Measurements from ENCODE around the gene RASAL1.

Gene RASAL1

DNA sequence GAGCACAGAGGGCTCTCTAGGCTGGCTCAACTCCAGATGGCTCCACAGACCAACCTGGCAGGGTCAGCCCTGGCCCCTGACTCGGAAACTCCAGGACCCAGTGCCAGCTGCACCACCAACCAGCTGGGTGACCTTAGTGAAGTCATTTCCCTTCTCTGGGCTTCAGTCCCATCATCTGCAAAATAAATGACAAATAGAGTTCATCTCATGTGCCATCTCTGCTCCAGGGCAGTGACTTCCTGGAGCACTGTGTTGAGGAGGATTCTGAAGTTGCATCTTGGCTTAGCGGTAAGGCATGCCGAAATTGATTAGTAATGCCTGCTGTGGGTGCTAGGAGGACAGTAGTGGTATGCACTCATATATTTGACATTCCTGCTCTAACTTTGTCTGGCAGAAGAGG, 47.5 kb downstream of the RASAL1 start:
- Histone ChIP-seq H3K9me3 (ENCODE audit: low read length) (no peaks in the 10 kb centered on the region), H3K27me3 (ENCODE audit: insufficient read depth, low read length) (no peaks in the 10 kb centered on the region), H3K36me3 (ENCODE audit: insufficient read depth, low read length) (peaks cover 90% of the 10 kb centered on the region), H3K9ac (ENCODE audit: low read length) (peak overlapping the region; percentile 67; the same call in 1 of the 2 replicates), H3K4me2 (ENCODE audit: low read length) (peak overlapping the region; percentile 61; the same call in 1 of the 2 replicates), H3K27ac (ENCODE audit: low read depth, low read length, poor library complexity, severe bottlenecking) (peak overlapping the region; percentile 97), H3F3A (ENCODE audit: insufficient read depth, low read length) (peaks cover 19% of the 10 kb centered on the region), H3K9me2 (ENCODE audit: low read depth, low read length) (no peaks in the 10 kb centered on the region), H4K20me1 (ENCODE audit: insufficient read depth, low read length) (no peaks in the 10 kb centered on the region), H3K79me2 (ENCODE audit: insufficient read depth, low read length) (no peaks in the 10 kb centered on the region), H3K4me1 (ENCODE audit: insufficient read depth, low read length, severe bottlenecking) (peaks cover 100% of the 10 kb centered on the region), H2AFZ (ENCODE audit: low read length) (no peak overlapping the region), H3K4me3 (ENCODE audit: low read depth, low read length, poor library complexity, severe bottlenecking) (no peak overlapping the region)
- no peak for TF ChIP-seq EZH2 (IDR thresholded peaks at IDR 0.05; ENCODE audit: borderline replicate concordance, low read length)
- TF ChIP-seq, protein P1, sequence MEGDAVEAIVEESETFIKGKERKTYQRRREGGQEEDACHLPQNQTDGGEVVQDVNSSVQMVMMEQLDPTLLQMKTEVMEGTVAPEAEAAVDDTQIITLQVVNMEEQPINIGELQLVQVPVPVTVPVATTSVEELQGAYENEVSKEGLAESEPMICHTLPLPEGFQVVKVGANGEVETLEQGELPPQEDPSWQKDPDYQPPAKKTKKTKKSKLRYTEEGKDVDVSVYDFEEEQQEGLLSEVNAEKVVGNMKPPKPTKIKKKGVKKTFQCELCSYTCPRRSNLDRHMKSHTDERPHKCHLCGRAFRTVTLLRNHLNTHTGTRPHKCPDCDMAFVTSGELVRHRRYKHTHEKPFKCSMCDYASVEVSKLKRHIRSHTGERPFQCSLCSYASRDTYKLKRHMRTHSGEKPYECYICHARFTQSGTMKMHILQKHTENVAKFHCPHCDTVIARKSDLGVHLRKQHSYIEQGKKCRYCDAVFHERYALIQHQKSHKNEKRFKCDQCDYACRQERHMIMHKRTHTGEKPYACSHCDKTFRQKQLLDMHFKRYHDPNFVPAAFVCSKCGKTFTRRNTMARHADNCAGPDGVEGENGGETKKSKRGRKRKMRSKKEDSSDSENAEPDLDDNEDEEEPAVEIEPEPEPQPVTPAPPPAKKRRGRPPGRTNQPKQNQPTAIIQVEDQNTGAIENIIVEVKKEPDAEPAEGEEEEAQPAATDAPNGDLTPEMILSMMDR (IDR thresholded peaks at IDR 0.05; ENCODE audit: low read length) = no peak

DNA sequence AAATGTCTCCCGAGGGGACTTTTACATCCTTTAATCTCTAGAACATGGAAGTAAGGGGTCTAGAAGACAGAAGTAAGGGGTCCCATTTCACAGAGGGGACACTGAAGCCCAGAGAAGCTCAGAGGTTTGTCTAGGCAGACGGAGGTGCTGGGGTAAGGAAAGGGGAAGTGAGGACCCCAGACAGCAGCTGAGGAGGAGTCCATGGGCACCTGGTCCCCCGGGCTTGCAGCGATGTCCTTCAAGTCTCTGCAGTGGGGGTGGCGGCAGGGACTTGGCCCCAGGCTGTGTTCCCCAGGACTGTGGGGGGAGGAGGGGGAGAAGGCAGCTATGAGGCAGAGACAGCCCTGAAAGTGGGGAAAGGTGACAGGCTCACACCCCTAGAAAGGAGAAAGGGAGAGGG, 48.4 kb downstream of the RASAL1 start:
- Histone ChIP-seq H3F3A (ENCODE audit: insufficient read depth, low read length) (peaks cover 27% of the 10 kb centered on the region), H3K27me3 (ENCODE audit: insufficient read depth, low read length) (no peaks in the 10 kb centered on the region), H3K79me2 (ENCODE audit: insufficient read depth, low read length) (no peaks in the 10 kb centered on the region), H3K27ac (ENCODE audit: low read depth, low read length, poor library complexity, severe bottlenecking) (peak overlapping the region; percentile 97), H3K9ac (ENCODE audit: low read length) (peak overlapping the region; percentile 67), H3K9me3 (ENCODE audit: low read length) (no peaks in the 10 kb centered on the region), H2AFZ (ENCODE audit: low read length) (no peak overlapping the region), H3K36me3 (ENCODE audit: insufficient read depth, low read length) (peaks cover 94% of the 10 kb centered on the region), H4K20me1 (ENCODE audit: insufficient read depth, low read length) (no peaks in the 10 kb centered on the region), H3K4me3 (ENCODE audit: low read depth, low read length, poor library complexity, severe bottlenecking) (peak overlapping the region; percentile 13), H3K4me1 (ENCODE audit: insufficient read depth, low read length, severe bottlenecking) (peaks cover 100% of the 10 kb centered on the region), H3K9me2 (ENCODE audit: low read depth, low read length) (no peaks in the 10 kb centered on the region), H3K4me2 (ENCODE audit: low read length) (peak overlapping the region; percentile 61)
- no peak for TF ChIP-seq EZH2 (IDR thresholded peaks at IDR 0.05; ENCODE audit: borderline replicate concordance, low read length)
- TF ChIP-seq, protein P1 (IDR thresholded peaks at IDR 0.05; ENCODE audit: low read length) = no peak

DNA sequence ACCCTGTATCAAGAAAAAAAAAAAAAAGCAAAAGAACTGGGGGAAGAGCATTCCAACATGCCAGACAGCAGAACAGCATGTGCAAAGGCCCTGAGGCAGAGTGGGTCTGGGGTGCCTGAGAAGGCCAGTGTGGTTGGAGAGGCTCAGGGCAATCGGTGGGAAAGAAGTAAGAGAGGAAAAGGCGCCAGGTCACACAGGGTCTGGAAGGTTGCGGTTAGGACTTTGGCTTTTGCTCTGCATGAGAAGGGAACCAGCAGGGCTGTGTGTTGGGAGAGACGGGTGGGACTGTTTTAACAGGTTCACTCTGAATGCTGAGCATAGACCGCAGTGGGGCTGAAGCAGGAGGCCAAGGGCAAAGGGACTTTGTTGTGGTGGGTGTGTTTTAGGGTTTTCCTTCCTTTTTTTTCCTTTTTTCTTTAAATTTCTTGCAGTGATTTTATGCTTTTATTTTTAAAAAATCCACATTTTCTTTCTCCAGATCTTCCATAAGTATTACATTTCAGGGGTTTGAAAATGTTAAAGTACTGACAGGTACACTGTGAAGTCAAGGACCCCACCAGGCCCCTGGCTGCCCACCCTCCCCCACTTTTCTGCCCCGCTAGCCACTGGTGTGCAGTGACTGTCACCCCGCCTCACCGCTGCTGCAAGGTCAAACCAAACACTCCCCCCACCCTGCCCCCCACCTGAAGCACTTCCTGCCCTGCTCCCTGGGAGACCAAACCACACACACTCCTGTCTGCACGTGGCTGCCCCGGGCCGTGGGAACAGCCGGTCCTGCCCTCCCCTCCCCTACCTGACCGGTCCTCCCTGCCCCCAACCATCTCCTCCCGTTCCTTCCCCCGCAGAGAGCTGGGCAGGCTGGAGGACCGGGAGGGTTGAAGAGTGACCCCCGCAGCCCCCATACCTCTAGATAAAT, 49.1 kb downstream of the RASAL1 start:
- no peaks in the 10 kb centered on the region for H3K9me3 ChIP-seq (ENCODE audit: low read length)
- no peaks in the 10 kb centered on the region for H4K20me1 ChIP-seq (ENCODE audit: insufficient read depth, low read length)
- H3K27ac ChIP-seq (ENCODE audit: low read depth, low read length, poor library complexity, severe bottlenecking) = peak overlapping the region; percentile 97
- peaks cover 94% of the 10 kb centered on the region for H3K36me3 ChIP-seq (ENCODE audit: insufficient read depth, low read length)
- H3K4me2 ChIP-seq (ENCODE audit: low read length) = peak overlapping the region; percentile 61
- H3K9me2 ChIP-seq (ENCODE audit: low read depth, low read length) = no peaks in the 10 kb centered on the region
- H3K4me3 ChIP-seq (ENCODE audit: low read depth, low read length, poor library complexity, severe bottlenecking) = peak overlapping the region; percentile 13
- peaks cover 100% of the 10 kb centered on the region for H3K4me1 ChIP-seq (ENCODE audit: insufficient read depth, low read length, severe bottlenecking)
- no peaks in the 10 kb centered on the region for H3K79me2 ChIP-seq (ENCODE audit: insufficient read depth, low read length)
- no peaks in the 10 kb centered on the region for H3K27me3 ChIP-seq (ENCODE audit: insufficient read depth, low read length)
- H3F3A ChIP-seq (ENCODE audit: insufficient read depth, low read length) = peaks cover 27% of the 10 kb centered on the region
- no peak overlapping the region for H2AFZ ChIP-seq (ENCODE audit: low read length)
- no peak for TF ChIP-seq EZH2 (IDR thresholded peaks at IDR 0.05; ENCODE audit: borderline replicate concordance, low read length)
- TF ChIP-seq, protein P1 (IDR thresholded peaks at IDR 0.05; ENCODE audit: low read length) = no peak
- H3K9ac ChIP-seq (ENCODE audit: low read length) = peak overlapping the region; percentile 67
